COLO829 (cell line): ENCODE data around the gene RBL2.

Experiments
- DNase-seq: peaks from one replicate; pipeline ENCODE4 v3.0.0; 2012; ENCODE audit warnings: low spot score

RBL2 gene

GRCh38 chr16:53449816-53450517 is 15.7 kb downstream of the RBL2 start:
- no peak for DNase-seq

- no peak for DNase-seq
These were observed 19.7 kb downstream of the RBL2 start for GRCh38 chr16:53453928-53454327.

- no peak for DNase-seq
These were observed 22.4 kb downstream of the RBL2 start for GRCh38 chr16:53456625-53457024.

GRCh38 chr16:53457670-53458069 is 23.4 kb downstream of the RBL2 start:
- DNase-seq: no peak

- no peak for DNase-seq
These were observed 24.4 kb downstream of the RBL2 start for GRCh38 chr16:53458635-53459034.

GRCh38 chr16:53465606-53466280 is 31.5 kb downstream of the RBL2 start:
- peak; percentile 6 for DNase-seq

GRCh38 chr16:53476867-53477266 is 42.6 kb downstream of the RBL2 start:
- no peak for DNase-seq

- DNase-seq: no peak
These were observed 44.7 kb downstream of the RBL2 start for GRCh38 chr16:53478965-53479364.

- no peak for DNase-seq
These were observed 46.1 kb downstream of the RBL2 start for GRCh38 chr16:53480394-53480793.

GRCh38 chr16:53482123-53482522 is 47.9 kb downstream of the RBL2 start:
- no peak for DNase-seq

- no peak for DNase-seq
These were observed 50.3 kb downstream of the RBL2 start for GRCh38 chr16:53484542-53484941.

GRCh38 chr16:53486230-53486629 is 52.0 kb downstream of the RBL2 start:
- no peak for DNase-seq

- DNase-seq: no peak
These were observed 55.5 kb downstream of the RBL2 start for GRCh38 chr16:53489755-53490154.

GRCh38 chr16:53492503-53492902 is 58.2 kb downstream of the RBL2 start:
- DNase-seq: no peak

- no peak for DNase-seq
These were observed 60.4 kb downstream of the RBL2 start for GRCh38 chr16:53494636-53495035.

GRCh38 chr16:53495325-53495724 is 61.1 kb downstream of the RBL2 start:
- DNase-seq: no peak

- DNase-seq: no peak
These were observed 64.7 kb downstream of the RBL2 start for GRCh38 chr16:53498984-53499383.

GRCh38 chr16:53501216-53501859 is 67.1 kb downstream of the RBL2 start:
- no peak for DNase-seq

- no peak for DNase-seq
These were observed 68.3 kb downstream of the RBL2 start, which contains the start of gene AKTIP for GRCh38 chr16:53502331-53503269. TSS of gene AKTIP (minus strand) at chr16:53503209. CDS start at chr16:53500259, 2,950 bp downstream.

GRCh38 chr16:53503270-53503923 is 69.1 kb downstream of the RBL2 start:
- peak; percentile 93 for DNase-seq

- DNase-seq: no peak
These were observed 69.9 kb downstream of the RBL2 start for GRCh38 chr16:53503991-53504663.
